K562 (cell line): ENCODE data around the gene FRMD7. TPM values are rescaled to one million over a fixed set of nuclear protein-coding genes. Genes with fewer than 3 reads are reported as not detected.
"Not testable (repeated sequence)": the region's sequence is repeated elsewhere in the genome, so short reads cannot be mapped to it uniquely, and the experiment has no call there.

Experiments
- ATAC-seq: fragments of 200-7000 bp; cut with Tn5 transposase; 3 replicates; pipeline ENCODE4 v1.9.1; 2020; ENCODE audit warnings: moderate library complexity
- BruUV-seq: library from RNA; stranded (reverse); fragments of 400-500 nt; replicated peaks from 2 replicates; lab custom pipeline; 2021; lab: Mats Ljungman, UMichigan
- CTCF ChIA-PET: fragments of 300-600 bp; formaldehyde crosslinking; extraction: SDS; loops from one replicate; lab custom pipeline; 2021; ENCODE audit warnings: low intra/inter-chr PET ratio; lab: Yijun Ruan, JAX
- POLR2A ChIA-PET: fragments of 300-600, 350-650 bp; sonication (Branson Sonifier 250); formaldehyde crosslinking; extraction: SDS; loops from one replicate; lab custom pipeline; 2021; ENCODE audit warnings: antibody characterized with exemption, inconsistent platforms; lab: Yijun Ruan, JAX
- DNase-seq, 4 experiments: peaks; one replicate each; pipeline versions ENCODE4 v3.0.0 to v3.0.0-alpha.2; 2011 to 2018; ENCODE audit warnings: low spot score in 3 of 4, mixed read lengths in 3 of 4; ENCODE audit errors: extremely low read depth in 1 of 4
- FAIRE-seq: peaks from 2 replicates; lab custom pipeline; 2011; peaks lifted over from hg19 to GRCh38; lab: Jason Lieb, UNC
- H2AFZ ChIP-seq: 2 replicates; pipeline ENCODE4 v1.6.0; 2011; ENCODE audit warnings: low read depth, low read length, control low read depth, inconsistent platforms
- H3K27ac ChIP-seq: fragments of 200-600 bp; 3 replicates; pipeline ENCODE4 v1.8.0; 2011; ENCODE audit warnings: low read depth, mild to moderate bottlenecking, control low read depth, inconsistent platforms, low read length, moderate library complexity, mixed read lengths; ENCODE audit errors: extremely low read depth
- H3K27me3 ChIP-seq, 2 experiments: fragments of 300-600 bp in 1 of 2; 2 replicates in 1 of 2; 3 replicates in 1 of 2; pipeline versions ENCODE4 v1.6.0 to v1.8.0; 2011; ENCODE audit warnings: inconsistent platforms in 2 of 2, low read length in 2 of 2, mild to moderate bottlenecking in 1 of 2, mixed read lengths in 1 of 2, moderate library complexity in 1 of 2; ENCODE audit not compliant: control insufficient read depth in 2 of 2, insufficient read depth in 2 of 2
- H3K36me3 ChIP-seq: fragments of 300-600 bp; 3 replicates; pipeline ENCODE4 v1.8.0; 2011; ENCODE audit warnings: mild to moderate bottlenecking, low read length, inconsistent platforms; ENCODE audit not compliant: control insufficient read depth, insufficient read depth
- H3K4me1 ChIP-seq, 2 experiments: fragments of 200-600 bp in 1 of 2; replicated peaks in 1 of 2; 2 replicates in 1 of 2; 3 replicates in 1 of 2; pipeline versions ENCODE4 v1.5.1 to v1.8.0; 2011; ENCODE audit warnings: inconsistent platforms in 2 of 2, low read length in 2 of 2, mild to moderate bottlenecking in 1 of 2, mixed read lengths in 1 of 2, moderate library complexity in 1 of 2; ENCODE audit not compliant: control insufficient read depth in 2 of 2, insufficient read depth in 2 of 2
- H3K4me2 ChIP-seq: 2 replicates; pipeline ENCODE4 v1.6.1; 2011; ENCODE audit warnings: low read length, control low read depth, inconsistent platforms, mixed read lengths; ENCODE audit not compliant: insufficient read depth
- H3K4me3 ChIP-seq: fragments of 200-600 bp; sonication (generic), shearing (Covaris generic); 2 replicates; pipeline ENCODE4 v1.5.1; 2016; ENCODE audit warnings: control low read depth, inconsistent platforms
- H3K79me2 ChIP-seq: fragments of 200-600 bp; 3 replicates; pipeline ENCODE4 v1.8.0; 2011; ENCODE audit warnings: low read length, inconsistent platforms; ENCODE audit not compliant: control insufficient read depth, insufficient read depth
- H3K9ac ChIP-seq, 2 experiments: 2 replicates each; pipeline versions ENCODE4 v1.6.0 to v1.6.1; 2011; ENCODE audit warnings: low read depth in 2 of 2, low read length in 2 of 2, control low read depth in 1 of 2, inconsistent platforms in 1 of 2, mild to moderate bottlenecking in 1 of 2, mixed read lengths in 1 of 2; ENCODE audit not compliant: insufficient read depth in 1 of 2
- H3K9me1 ChIP-seq: one replicate; pipeline ENCODE4 v1.6.0; 2011; ENCODE audit warnings: inconsistent platforms, mild to moderate bottlenecking, low read length, moderate library complexity; ENCODE audit not compliant: control insufficient read depth, insufficient read depth
- H3K9me3 ChIP-seq: replicated peaks from 2 replicates; pipeline ENCODE4 v1.5.1; 2011; ENCODE audit warnings: low read depth, low read length, inconsistent platforms; ENCODE audit not compliant: control insufficient read depth, insufficient read depth
- H4K20me1 ChIP-seq: replicated peaks from 2 replicates; pipeline ENCODE4 v1.6.1; 2011; ENCODE audit warnings: low read length, inconsistent platforms, mixed read lengths; ENCODE audit not compliant: control insufficient read depth, insufficient read depth
- ETV1 ChIP-seq: fragments of 450-650 bp; conservative IDR thresholded peaks from 2 replicates; pipeline ENCODE4 v1.6.1; 2016; ENCODE audit warnings: missing genetic modification characterization, control low read depth, low read depth, missing compliant biosample characterization
- RBM25 ChIP-seq: fragments of 200-400 bp; formaldehyde crosslinking; IDR thresholded peaks from 2 replicates; pipeline ENCODE4 v1.6.1; 2018; ENCODE audit warnings: low read length, low read depth, moderate library complexity; ENCODE audit not compliant: severe bottlenecking
- TBL1XR1 ChIP-seq, 2 experiments: IDR thresholded peaks; 2 replicates each; pipeline ENCODE4 v1.6.1; 2012; ENCODE audit warnings: improper control_type of control experiment in 2 of 2, low read length in 2 of 2, mild to moderate bottlenecking in 1 of 2
- ZNF146 ChIP-seq: IDR thresholded peaks from one replicate; pipeline ENCODE4 v1.6.1; 2018; ENCODE audit warnings: missing compliant biosample characterization; ENCODE audit not compliant: unreplicated experiment
- ZNF23 ChIP-seq: fragments of 250-450 bp; sonication (Bioruptor Pico); IDR thresholded peaks from 2 replicates; pipeline ENCODE4 v1.4.0; 2020; ENCODE audit warnings: mild to moderate bottlenecking
- ZNF436 ChIP-seq: fragments of 250-450, 450-650 bp; sonication (Bioruptor Pico); formaldehyde crosslinking; IDR thresholded peaks from 2 replicates; pipeline ENCODE4 v1.7.0; 2020; ENCODE audit warnings: mild to moderate bottlenecking
- WGBS: fragments of 100-300 bp; shearing (Covaris generic); methylation state at CpG from one replicate; pipeline ENCODE4 v1.1.6; 2016; ENCODE audit warnings: low coverage, mixed read lengths; ENCODE audit not compliant: insufficient coverage; ENCODE audit errors: missing lambda C conversion rate; 5-methylcytosine and 5-hydroxymethylcytosine counted together
- in situ Hi-C: fragments of 300-500 bp; cut with MboI; formaldehyde crosslinking; loops from 4 replicates; pipeline ENCODE4 v1.15.0; 2018; ENCODE audit warnings: inconsistent platforms, mixed read lengths
- intact Hi-C: fragments of 100-400 bp; cut with micrococcal nuclease; formaldehyde crosslinking; loops from 2 replicates; pipeline ENCODE4 v1.14.2; 2022
- polyA plus RNA-seq, 8 experiments: library from polyadenylated mRNA; depleted of rRNA in 4 of 8; stranded (reverse) in 5 of 8; unstranded in 3 of 8; fragments of >200 nt; fragmentation: Nextera tagmentation in 2 of 8; fragmentation: Illumina TruSeq in 1 of 8; extraction: Ambion mirVana in 2 of 8; extraction: Trizol in 1 of 8; gene quantifications; 2 replicates each; pipeline versions ENCODE4 v1.2.1 to v1.2.3, GENCODE V29; 2011 to 2014; ENCODE audit warnings: inconsistent platforms in 1 of 8, missing spikeins in 1 of 8
- total RNA-seq, 7 experiments: library from RNA; depleted of rRNA in 6 of 7; stranded (reverse); fragments of >200 nt in 6 of 7; fragmentation: Illumina TruSeq in 2 of 7; extraction: Trizol in 2 of 7; gene quantifications; 2 replicates each; pipeline versions ENCODE4 v1.2.1 to v1.2.3, GENCODE V29; 2011 to 2021; ENCODE audit warnings: low replicate concordance in 1 of 7

The FRMD7 gene
- total and polyA plus RNA-seq, 9 of the 15 experiments (the other 6 are each of a cell fraction or from before 2014, with no cell fraction given): 0.06 to 0.09 TPM; not detected in 7

GRCh38 chrX:132165005-132165404 lies 37.2 kb upstream of the FRMD7 start (continued):
- TF ChIP-seq ZNF146 (CRISPR knock-in tag) (peak; percentile 14), ZNF436 (CRISPR knock-in tag) (no peak), TBL1XR1 (IDR thresholded peaks at IDR 0.05; ENCODE audit: low read length in 2 of 2) (no peak), ETV1 (tag) (no peak), ZNF23 (CRISPR knock-in tag) (no peak), RBM25 (peak; percentile 20)
- TF ChIP-seq, all 486 proteins: peak for 2

- H3K27ac ChIP-seq, H3K4me3 ChIP-seq, H2AFZ ChIP-seq, in situ Hi-C loops, FAIRE-seq, DNase-seq, BruUV-seq, H3K79me2 ChIP-seq, H3K9ac ChIP-seq, H3K4me2 ChIP-seq, POLR2A ChIA-PET, H3K9me3 ChIP-seq, H3K9me1 ChIP-seq, intact Hi-C loops, ATAC-seq, H3K36me3 ChIP-seq, CTCF ChIA-PET, H3K27me3 ChIP-seq, H4K20me1 ChIP-seq, H3K4me1 ChIP-seq: not testable (repeated sequence)
- no CpG with 5 or more reads among the region's 3 CpGs for WGBS
These were observed 35.3 kb upstream of the FRMD7 start for GRCh38 chrX:132163094-132163493.
